ENCODE results near the gene SYNDIG1. TPM values are rescaled to one million over a fixed set of nuclear protein-coding genes. Genes with fewer than 3 reads are reported as not detected.

SYNDIG1 gene
- total RNA-seq, 1 donor: 2.2 TPM

- no peak overlapping the region for H3K4me3 ChIP-seq (ENCODE audit: insufficient read depth, low read length)
- H3K36me3 ChIP-seq (ENCODE audit: insufficient read depth, low read length): no peaks in the 10 kb centered on the region
- H3K79me2 ChIP-seq (ENCODE audit: insufficient read depth, low read length): no peaks in the 10 kb centered on the region
- peak; percentile 22 for TF ChIP-seq CTCF (IDR thresholded peaks at IDR 0.05; ENCODE audit: extremely low read depth, low read depth, low read length)
- no peaks in the 10 kb centered on the region for H3K4me1 ChIP-seq (ENCODE audit: insufficient read depth, low read length)
- no peak overlapping the region for H3K4me2 ChIP-seq (ENCODE audit: insufficient read depth, low read length)
- no peaks in the 10 kb centered on the region for H4K20me1 ChIP-seq (ENCODE audit: insufficient read depth, low read length)
- no peak for DNase-seq (ENCODE audit: insufficient read length, low spot score, missing footprints)
- H2AFZ ChIP-seq (ENCODE audit: low read length): no peak overlapping the region
- no peaks in the 10 kb centered on the region for H3K9me3 ChIP-seq (ENCODE audit: low read depth, low read length)
- H3K27me3 ChIP-seq (ENCODE audit: insufficient read depth, low read length): peaks cover 31% of the 10 kb centered on the region
- H3K27ac ChIP-seq (ENCODE audit: low read depth, low read length): no peak overlapping the region
Measured at GRCh38 chr20:24460712-24461111, 8.7 kb upstream of the SYNDIG1 start.

GRCh38 chr20:24461848-24462247, 7.6 kb upstream of the SYNDIG1 start:
- no peak for TF ChIP-seq CTCF (IDR thresholded peaks at IDR 0.05; ENCODE audit: extremely low read depth, low read depth, low read length)
- Histone ChIP-seq H3K79me2 (ENCODE audit: insufficient read depth, low read length) (no peaks in the 10 kb centered on the region), H2AFZ (ENCODE audit: low read length) (no peak overlapping the region), H4K20me1 (ENCODE audit: insufficient read depth, low read length) (no peaks in the 10 kb centered on the region), H3K27ac (ENCODE audit: low read depth, low read length) (no peak overlapping the region), H3K4me3 (ENCODE audit: insufficient read depth, low read length) (no peak overlapping the region), H3K36me3 (ENCODE audit: insufficient read depth, low read length) (no peaks in the 10 kb centered on the region), H3K4me2 (ENCODE audit: insufficient read depth, low read length) (no peak overlapping the region), H3K4me1 (ENCODE audit: insufficient read depth, low read length) (no peaks in the 10 kb centered on the region), H3K9me3 (ENCODE audit: low read depth, low read length) (no peaks in the 10 kb centered on the region), H3K27me3 (ENCODE audit: insufficient read depth, low read length) (peaks cover 24% of the 10 kb centered on the region)
- no peak for DNase-seq (ENCODE audit: insufficient read length, low spot score, missing footprints)

GRCh38 chr20:24462460-24463010, 6.9 kb upstream of the SYNDIG1 start:
- DNase-seq (ENCODE audit: insufficient read length, low spot score, missing footprints): no peak
- no peak overlapping the region for H2AFZ ChIP-seq (ENCODE audit: low read length)
- no peaks in the 10 kb centered on the region for H3K9me3 ChIP-seq (ENCODE audit: low read depth, low read length)
- no peak overlapping the region for H3K27ac ChIP-seq (ENCODE audit: low read depth, low read length)
- no peak for TF ChIP-seq CTCF (IDR thresholded peaks at IDR 0.05; ENCODE audit: extremely low read depth, low read depth, low read length)
- H3K36me3 ChIP-seq (ENCODE audit: insufficient read depth, low read length): no peaks in the 10 kb centered on the region
- no peak overlapping the region for H3K4me3 ChIP-seq (ENCODE audit: insufficient read depth, low read length)
- H3K4me1 ChIP-seq (ENCODE audit: insufficient read depth, low read length): no peaks in the 10 kb centered on the region
- H3K27me3 ChIP-seq (ENCODE audit: insufficient read depth, low read length): peaks cover 17% of the 10 kb centered on the region
- H3K79me2 ChIP-seq (ENCODE audit: insufficient read depth, low read length): no peaks in the 10 kb centered on the region
- no peaks in the 10 kb centered on the region for H4K20me1 ChIP-seq (ENCODE audit: insufficient read depth, low read length)
- H3K4me2 ChIP-seq (ENCODE audit: insufficient read depth, low read length): no peak overlapping the region

- Histone ChIP-seq H3K27ac (ENCODE audit: low read depth, low read length) (no peak overlapping the region), H3K79me2 (ENCODE audit: insufficient read depth, low read length) (no peaks in the 10 kb centered on the region)
Measured at GRCh38 chr20:24465159-24465558, 4.3 kb upstream of the SYNDIG1 start.

More at GRCh38 chr20:24465159-24465558, 4.3 kb upstream of the SYNDIG1 start:
- DNase-seq (ENCODE audit: insufficient read length, low spot score, missing footprints): no peak
- H2AFZ ChIP-seq (ENCODE audit: low read length): no peak overlapping the region
- no peaks in the 10 kb centered on the region for H3K36me3 ChIP-seq (ENCODE audit: insufficient read depth, low read length)
- H3K4me3 ChIP-seq (ENCODE audit: insufficient read depth, low read length): no peak overlapping the region
- H3K9me3 ChIP-seq (ENCODE audit: low read depth, low read length): no peaks in the 10 kb centered on the region
- H3K4me1 ChIP-seq (ENCODE audit: insufficient read depth, low read length): no peaks in the 10 kb centered on the region
- H3K4me2 ChIP-seq (ENCODE audit: insufficient read depth, low read length): no peak overlapping the region
- H3K27me3 ChIP-seq (ENCODE audit: insufficient read depth, low read length): peaks cover 17% of the 10 kb centered on the region
- TF ChIP-seq CTCF (IDR thresholded peaks at IDR 0.05; ENCODE audit: extremely low read depth, low read depth, low read length): no peak
- no peaks in the 10 kb centered on the region for H4K20me1 ChIP-seq (ENCODE audit: insufficient read depth, low read length)
